ENCODE measurements around the gene ESR2.

The ESR2 gene

GRCh38 chr14:64107438-64107837 lies 186.7 kb downstream of the ESR2 start:
- no peak for FAIRE-seq
- no peak for DNase-seq (ENCODE audit: insufficient read length, low spot score)

GRCh38 chr14:64098120-64098519 lies 196.1 kb downstream of the ESR2 start:
- FAIRE-seq (no peak), DNase-seq (ENCODE audit: insufficient read length, low spot score) (no peak)

- DNase-seq (ENCODE audit: insufficient read length, low spot score) (no peak), FAIRE-seq (no peak)
These were observed 198.6 kb downstream of the ESR2 start for GRCh38 chr14:64095620-64096019.

GRCh38 chr14:64092940-64093339 lies 201.2 kb downstream of the ESR2 start:
- FAIRE-seq = no peak
- no peak for DNase-seq (ENCODE audit: insufficient read length, low spot score)

- FAIRE-seq = no peak
- DNase-seq (ENCODE audit: insufficient read length, low spot score) = no peak
These were observed 201.8 kb downstream of the ESR2 start for GRCh38 chr14:64092338-64092737.

GRCh38 chr14:64091217-64091616 lies 203.0 kb downstream of the ESR2 start:
- no peak for DNase-seq (ENCODE audit: insufficient read length, low spot score)
- FAIRE-seq = no peak

- FAIRE-seq (no peak), DNase-seq (ENCODE audit: insufficient read length, low spot score) (no peak)
These were observed 204.3 kb downstream of the ESR2 start for GRCh38 chr14:64089920-64090319.

GRCh38 chr14:64088647-64088964 lies 205.6 kb downstream of the ESR2 start:
- no peak for FAIRE-seq
- no peak for DNase-seq (ENCODE audit: insufficient read length, low spot score)

GRCh38 chr14:64082837-64083236 lies 211.3 kb downstream of the ESR2 start:
- no peak for FAIRE-seq
- DNase-seq (ENCODE audit: insufficient read length, low spot score) = no peak

- FAIRE-seq (no peak), DNase-seq (ENCODE audit: insufficient read length, low spot score) (no peak)
These were observed 212.9 kb downstream of the ESR2 start for GRCh38 chr14:64081174-64081746.

GRCh38 chr14:64080452-64080851 lies 213.7 kb downstream of the ESR2 start:
- DNase-seq (ENCODE audit: insufficient read length, low spot score) = no peak
- FAIRE-seq = no peak

GRCh38 chr14:64075613-64076005 lies 218.6 kb downstream of the ESR2 start:
- no peak for FAIRE-seq
- no peak for DNase-seq (ENCODE audit: insufficient read length, low spot score)

- FAIRE-seq = no peak
These were observed 219.1 kb downstream of the ESR2 start for GRCh38 chr14:64074961-64075612.

GRCh38 chr14:64069634-64070359 lies 224.4 kb downstream of the ESR2 start:
- DNase-seq (ENCODE audit: insufficient read length, low spot score) (no peak), FAIRE-seq (no peak)

More at GRCh38 chr14:64074961-64075612, 219.1 kb downstream of the ESR2 start:
- no peak for DNase-seq (ENCODE audit: insufficient read length, low spot score)

- DNase-seq (ENCODE audit: insufficient read length, low spot score) (no peak), FAIRE-seq (no peak)
These were observed 229.7 kb downstream of the ESR2 start for GRCh38 chr14:64064447-64064846.

GRCh38 chr14:64062381-64063115 lies 231.6 kb downstream of the ESR2 start:
- FAIRE-seq = no peak
- DNase-seq (ENCODE audit: insufficient read length, low spot score) = no peak

- DNase-seq (ENCODE audit: insufficient read length, low spot score) (no peak), FAIRE-seq (no peak)
These were observed 232.5 kb downstream of the ESR2 start for GRCh38 chr14:64061706-64062105.

- no peak for DNase-seq (ENCODE audit: insufficient read length, low spot score)
- no peak for FAIRE-seq
These were observed 233.1 kb downstream of the ESR2 start for GRCh38 chr14:64061115-64061514.

GRCh38 chr14:64060648-64061096 lies 233.5 kb downstream of the ESR2 start:
- no peak for DNase-seq (ENCODE audit: insufficient read length, low spot score)
- FAIRE-seq = no peak

- no peak for DNase-seq (ENCODE audit: insufficient read length, low spot score)
These were observed 234.0 kb downstream of the ESR2 start for GRCh38 chr14:64060199-64060545.

GRCh38 chr14:64059454-64060198 lies 234.5 kb downstream of the ESR2 start:
- no peak for FAIRE-seq
- no peak for DNase-seq (ENCODE audit: insufficient read length, low spot score)

More at GRCh38 chr14:64060199-64060545, 234.0 kb downstream of the ESR2 start:
- no peak for FAIRE-seq

All from GM19239 (cell line).